Lower leg skin (tissue), 3 donors: ENCODE measurements around the gene CTNNA2.

Source experiments
- POLR2A ChIP-seq, 2 donors: fragments of 450-650 bp; IDR thresholded peaks; one replicate each; pipeline ENCODE4 v1.6.1; 2016 to 2017; ENCODE audit warnings: antibody characterized with exemption in 2 of 2, mild to moderate bottlenecking in 1 of 2, moderate library complexity in 1 of 2
- TF ChIP-seq, protein P1 (sequence below), 3 donors: fragments of 450-650 bp; IDR thresholded peaks; one replicate each; pipeline ENCODE4 v1.5.1; 2016; ENCODE audit warnings: antibody characterized with exemption in 3 of 3, mild to moderate bottlenecking in 3 of 3, moderate library complexity in 2 of 3

- TF ChIP-seq, protein P1, sequence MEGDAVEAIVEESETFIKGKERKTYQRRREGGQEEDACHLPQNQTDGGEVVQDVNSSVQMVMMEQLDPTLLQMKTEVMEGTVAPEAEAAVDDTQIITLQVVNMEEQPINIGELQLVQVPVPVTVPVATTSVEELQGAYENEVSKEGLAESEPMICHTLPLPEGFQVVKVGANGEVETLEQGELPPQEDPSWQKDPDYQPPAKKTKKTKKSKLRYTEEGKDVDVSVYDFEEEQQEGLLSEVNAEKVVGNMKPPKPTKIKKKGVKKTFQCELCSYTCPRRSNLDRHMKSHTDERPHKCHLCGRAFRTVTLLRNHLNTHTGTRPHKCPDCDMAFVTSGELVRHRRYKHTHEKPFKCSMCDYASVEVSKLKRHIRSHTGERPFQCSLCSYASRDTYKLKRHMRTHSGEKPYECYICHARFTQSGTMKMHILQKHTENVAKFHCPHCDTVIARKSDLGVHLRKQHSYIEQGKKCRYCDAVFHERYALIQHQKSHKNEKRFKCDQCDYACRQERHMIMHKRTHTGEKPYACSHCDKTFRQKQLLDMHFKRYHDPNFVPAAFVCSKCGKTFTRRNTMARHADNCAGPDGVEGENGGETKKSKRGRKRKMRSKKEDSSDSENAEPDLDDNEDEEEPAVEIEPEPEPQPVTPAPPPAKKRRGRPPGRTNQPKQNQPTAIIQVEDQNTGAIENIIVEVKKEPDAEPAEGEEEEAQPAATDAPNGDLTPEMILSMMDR (IDR thresholded peaks at IDR 0.05) = no peak
- TF ChIP-seq POLR2A (IDR thresholded peaks at IDR 0.05) = no peak
Observed at GRCh38 chr2:80280598-80280997, 767.7 kb downstream of the CTNNA2 start.
